Islet precursor cell (in vitro differentiated cells): ENCODE measurements around the gene NFKBIE.

ENCODE experiments used
- DNase-seq: peaks from one replicate; pipeline ENCODE4 v3.0.0-alpha.2; 2018

The NFKBIE gene

DNA sequence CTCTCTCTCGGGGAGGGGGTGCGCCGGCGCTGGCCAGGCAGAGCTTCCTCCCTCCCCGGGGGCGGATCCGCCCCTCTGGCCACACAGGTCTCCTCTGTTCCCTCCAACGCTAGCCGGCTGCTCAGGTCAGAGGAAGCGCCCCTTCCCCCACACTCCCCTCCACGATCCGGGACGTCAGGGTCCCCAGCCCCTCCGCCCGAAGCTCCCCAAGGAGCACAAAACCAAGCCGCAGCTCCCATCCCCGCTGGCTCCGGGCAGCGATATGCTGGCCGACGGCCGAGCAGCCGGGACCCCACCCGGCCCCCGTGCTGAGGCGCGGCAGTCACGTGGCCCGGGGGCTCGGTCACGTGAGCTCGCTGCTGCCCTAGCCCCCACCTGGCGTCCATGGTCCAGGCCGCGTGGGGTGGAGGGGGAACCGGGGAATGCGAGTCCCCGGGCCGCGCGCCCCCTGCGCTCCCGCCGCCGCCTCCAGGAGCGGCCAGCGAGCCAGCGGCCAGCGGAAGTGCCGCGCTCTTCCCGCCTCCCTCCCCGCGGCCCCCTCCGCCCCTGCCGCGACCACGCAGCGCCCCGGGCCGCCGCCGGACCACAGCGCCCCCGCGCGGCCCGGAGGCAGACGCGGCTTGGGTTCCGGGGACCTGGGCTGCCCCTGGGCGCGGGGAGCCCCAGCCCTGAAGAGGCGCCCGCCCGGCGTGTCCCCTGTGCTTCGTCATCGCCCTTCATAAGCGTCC lies 8.2 kb downstream of the NFKBIE start, which contains the start of gene SLC35B2:
SLC35B2 (minus strand) TSS at position 504 of the 728 bp plus-strand sequence; CDS start at position 386, 118 bp downstream.
- DNase-seq, result peak; percentile 93

- DNase-seq, result no peak
These were observed 8.7 kb downstream of the NFKBIE start for GRCh38 chr6:44256775-44257024.

DNA sequence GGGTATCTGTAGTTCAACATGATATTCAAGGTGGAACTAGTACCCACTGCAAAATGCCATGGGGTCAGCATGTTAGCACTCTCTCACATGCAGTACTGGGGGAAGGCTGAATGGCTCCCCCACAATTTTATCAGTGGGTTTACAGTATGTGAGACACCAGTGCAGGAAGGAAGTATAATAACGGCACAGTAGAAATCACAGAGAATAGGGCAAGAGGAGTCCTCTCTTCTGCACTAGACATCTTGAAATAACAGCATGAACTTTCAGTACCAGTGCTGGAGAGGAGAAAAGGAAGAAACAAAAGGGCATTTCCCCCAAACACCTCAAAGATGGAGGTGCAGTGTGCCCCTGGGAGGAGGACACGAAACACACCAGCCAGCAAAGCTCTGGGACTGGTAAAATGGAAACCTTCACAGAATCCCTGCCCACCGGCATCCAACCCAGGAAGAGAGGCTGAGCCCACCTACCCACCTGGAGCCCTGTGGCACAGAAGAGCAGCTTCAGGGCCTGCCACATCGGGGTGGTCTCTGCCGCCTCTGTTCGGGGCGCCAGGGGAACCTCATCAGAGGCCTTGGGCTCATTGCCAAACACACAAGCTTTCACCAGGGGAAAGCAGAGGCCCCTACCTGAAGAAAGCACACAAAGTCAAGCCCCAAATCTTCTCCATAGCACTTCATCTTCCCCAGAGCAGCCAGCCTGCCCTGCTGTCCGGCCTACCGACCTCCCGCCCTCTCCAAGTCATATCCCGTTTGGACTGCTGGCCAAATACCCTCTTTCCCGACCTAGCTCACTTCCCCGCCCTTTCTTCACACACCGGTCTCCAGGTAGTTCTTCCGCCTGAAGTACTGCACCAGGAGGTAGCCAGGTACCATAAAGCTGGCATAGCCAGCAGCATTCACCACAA lies 9.2 kb downstream of the NFKBIE start:
- peak; percentile 73 for DNase-seq

DNA sequence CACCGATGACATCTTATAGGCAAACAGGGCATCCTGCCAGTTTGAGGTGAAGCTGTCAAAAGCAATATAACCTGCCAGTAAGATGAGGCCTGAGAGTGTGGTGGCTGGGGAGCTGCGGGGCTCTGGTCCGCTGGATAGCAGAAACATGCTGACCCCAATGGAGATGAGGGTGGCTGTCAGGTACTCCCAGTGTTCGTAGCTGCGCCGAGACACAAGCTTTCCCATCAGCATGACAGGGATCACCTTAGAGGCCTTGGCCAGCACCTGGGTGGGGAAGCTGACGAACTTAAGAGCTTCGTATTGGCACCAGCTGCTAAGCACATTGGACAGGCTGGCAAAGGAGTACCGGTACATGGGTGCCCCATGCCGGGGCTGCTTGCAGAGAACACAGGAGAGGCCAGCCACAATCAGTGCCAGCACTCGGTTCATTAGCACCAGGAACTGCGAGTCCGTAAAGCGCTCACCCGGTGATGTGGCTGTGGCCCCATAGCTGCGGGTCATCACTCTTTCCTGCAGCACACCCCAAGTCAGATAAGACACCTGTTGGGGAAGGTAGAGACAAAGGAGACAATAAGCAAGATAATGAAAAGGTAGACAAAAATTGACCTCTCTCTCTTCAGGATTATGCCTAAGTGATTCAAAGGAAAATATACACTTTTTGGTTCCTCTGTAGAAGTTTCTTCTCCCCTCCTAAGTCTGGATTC lies 10.1 kb downstream of the NFKBIE start:
- DNase-seq, result no peak

DNA sequence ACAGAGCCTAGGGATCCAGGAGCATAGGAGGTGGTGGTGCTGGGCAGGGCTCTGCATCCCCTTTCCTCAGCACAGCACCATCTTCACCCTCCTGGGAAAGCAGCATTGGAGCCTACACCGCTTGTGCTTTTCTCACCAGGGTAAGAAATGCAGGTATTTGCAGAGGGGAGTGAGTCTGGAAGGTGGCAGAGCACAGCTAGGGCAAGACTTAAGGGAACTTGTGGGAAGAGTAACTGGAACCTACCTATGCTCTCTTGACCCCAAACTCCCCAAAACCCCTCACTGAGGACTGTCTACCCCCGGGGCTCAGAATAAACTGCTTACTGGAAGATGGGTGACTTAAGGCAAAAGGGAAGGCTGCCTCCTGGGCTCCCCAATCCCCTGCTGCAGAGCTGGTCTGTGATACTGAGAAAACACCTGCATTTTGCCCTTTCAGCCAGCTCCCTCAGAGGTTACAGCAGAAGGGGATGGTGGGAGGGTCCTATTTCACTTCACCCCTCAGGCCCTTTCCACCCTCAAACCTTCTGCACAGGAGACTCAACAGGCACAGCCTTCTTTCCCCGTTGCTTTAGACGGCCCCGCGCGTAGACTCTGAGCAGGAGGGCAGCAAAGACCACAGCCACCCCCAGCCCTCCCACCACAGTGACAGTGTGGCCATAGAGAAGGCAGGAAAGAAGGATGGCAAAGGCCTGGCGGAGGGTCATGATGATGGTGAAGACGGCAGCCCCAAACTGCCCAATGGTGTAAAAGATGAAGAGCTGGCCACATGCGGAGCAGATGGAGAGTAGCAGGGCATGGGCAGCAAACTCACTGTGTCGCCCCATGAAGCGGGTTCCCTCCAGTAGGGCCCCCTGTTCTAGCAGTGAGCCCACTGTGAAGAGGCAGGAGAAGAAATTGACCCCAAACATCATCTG lies 10.9 kb downstream of the NFKBIE start:
- no peak for DNase-seq

DNA sequence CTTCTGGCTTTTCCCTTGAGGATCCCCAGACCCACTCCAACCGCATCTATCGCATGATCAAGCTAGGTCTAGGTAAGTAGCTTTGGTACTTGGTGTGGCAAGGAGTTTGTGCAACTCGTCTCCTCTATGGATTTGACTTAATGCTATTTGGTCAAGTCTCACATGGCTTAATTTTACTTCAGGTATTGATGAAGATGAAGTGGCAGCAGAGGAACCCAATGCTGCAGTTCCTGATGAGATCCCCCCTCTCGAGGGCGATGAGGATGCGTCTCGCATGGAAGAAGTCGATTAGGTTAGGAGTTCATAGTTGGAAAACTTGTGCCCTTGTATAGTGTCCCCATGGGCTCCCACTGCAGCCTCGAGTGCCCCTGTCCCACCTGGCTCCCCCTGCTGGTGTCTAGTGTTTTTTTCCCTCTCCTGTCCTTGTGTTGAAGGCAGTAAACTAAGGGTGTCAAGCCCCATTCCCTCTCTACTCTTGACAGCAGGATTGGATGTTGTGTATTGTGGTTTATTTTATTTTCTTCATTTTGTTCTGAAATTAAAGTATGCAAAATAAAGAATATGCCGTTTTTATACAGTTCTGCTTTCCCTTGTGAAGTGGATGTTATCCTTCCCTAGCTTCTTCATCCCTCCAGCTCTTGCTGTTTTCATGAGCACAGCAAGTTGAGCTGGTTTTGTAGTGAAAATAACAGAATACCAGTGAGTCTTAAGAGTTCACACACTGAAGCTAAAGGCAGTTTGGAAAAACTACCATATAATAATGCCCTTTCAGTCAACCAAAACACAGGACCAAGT lies 11.8 kb downstream of the NFKBIE start:
- DNase-seq, result peak; percentile 80

- no peak for DNase-seq
These were observed 13.5 kb downstream of the NFKBIE start for GRCh38 chr6:44251576-44252524.

DNA sequence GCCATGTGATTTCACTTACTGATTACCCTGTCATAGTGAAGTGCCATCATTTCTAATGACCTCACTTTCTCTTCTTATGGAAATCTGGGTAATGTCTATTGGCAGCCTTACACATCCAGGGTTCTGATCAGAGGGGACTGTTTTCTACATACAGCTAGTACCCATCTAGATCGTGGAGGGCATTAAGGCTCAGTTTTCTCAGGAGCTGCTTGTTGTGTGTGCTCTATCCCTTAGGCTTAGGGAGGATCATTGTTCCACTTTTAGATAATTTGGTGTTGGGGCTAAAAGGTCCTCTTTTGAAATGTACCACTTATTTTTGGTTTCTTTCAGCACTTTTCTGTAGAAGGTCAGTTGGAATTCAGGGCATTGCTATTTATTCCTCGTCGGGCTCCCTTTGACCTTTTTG lies 14.6 kb downstream of the NFKBIE start:
- DNase-seq, result no peak

GRCh38 chr6:44250067-44250717 lies 15.2 kb downstream of the NFKBIE start:
- no peak for DNase-seq

- DNase-seq, result no peak
These were observed 16.1 kb downstream of the NFKBIE start for GRCh38 chr6:44249082-44249748.

DNA sequence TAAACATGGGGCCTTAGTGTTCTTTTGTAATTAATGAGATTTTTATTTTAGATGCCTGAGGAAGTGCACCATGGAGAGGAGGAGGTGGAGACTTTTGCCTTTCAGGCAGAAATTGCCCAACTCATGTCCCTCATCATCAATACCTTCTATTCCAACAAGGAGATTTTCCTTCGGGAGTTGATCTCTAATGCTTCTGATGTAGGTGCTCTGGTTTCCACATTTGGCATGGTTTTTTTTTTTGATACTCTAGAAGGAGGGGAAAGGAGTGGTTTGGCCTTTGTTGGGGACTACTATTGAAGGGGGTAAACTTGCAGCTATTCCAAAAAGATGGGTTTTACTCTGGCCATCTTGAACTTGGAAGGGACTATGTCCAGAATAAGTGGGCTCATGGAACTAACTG lies 16.8 kb downstream of the NFKBIE start:
- no peak for DNase-seq

- peak; percentile 65 for DNase-seq
These were observed 17.7 kb downstream of the NFKBIE start for GRCh38 chr6:44247338-44248302.

GRCh38 chr6:44246663-44247337 lies 18.6 kb downstream of the NFKBIE start, which contains the start of gene HSP90AB1:
HSP90AB1 (plus strand) TSS chr6:44247101; CDS start chr6:44248630, 1,529 bp downstream.
- peak; percentile 99 for DNase-seq

DNA sequence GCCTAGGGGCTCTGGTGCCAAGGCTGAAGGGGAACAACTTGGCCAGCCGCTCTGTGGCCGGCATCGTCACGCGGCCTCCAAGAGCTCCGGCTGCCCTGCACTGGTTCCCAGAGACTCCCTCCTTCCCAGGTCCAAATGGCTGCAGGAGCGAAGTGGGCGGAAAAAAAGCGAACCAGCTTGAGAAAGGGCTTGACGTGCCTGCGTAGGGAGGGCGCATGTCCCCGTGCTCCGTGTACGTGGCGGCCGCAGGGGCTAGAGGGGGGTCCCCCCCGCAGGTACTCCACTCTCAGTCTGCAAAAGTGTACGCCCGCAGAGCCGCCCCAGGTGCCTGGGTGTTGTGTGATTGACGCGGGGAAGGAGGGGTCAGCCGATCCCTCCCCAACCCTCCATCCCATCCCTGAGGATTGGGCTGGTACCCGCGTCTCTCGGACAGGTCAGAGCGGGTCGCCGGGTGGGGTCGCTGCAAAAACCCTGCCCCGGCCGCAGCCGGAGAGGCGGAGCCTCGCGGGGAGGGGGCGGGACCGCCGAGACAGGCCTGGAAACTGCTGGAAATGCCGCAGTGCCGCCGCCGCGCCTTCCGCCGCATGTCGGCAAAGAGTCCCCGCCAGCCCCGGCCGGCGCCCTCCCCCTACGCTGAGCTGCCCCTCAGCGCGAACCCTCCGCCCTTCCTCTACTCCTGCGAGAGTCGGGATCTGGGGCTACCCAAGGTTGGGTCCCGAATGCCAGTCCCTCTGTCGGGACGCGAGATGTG lies 19.3 kb downstream of the NFKBIE start:
- DNase-seq, result peak; percentile 98

DNA sequence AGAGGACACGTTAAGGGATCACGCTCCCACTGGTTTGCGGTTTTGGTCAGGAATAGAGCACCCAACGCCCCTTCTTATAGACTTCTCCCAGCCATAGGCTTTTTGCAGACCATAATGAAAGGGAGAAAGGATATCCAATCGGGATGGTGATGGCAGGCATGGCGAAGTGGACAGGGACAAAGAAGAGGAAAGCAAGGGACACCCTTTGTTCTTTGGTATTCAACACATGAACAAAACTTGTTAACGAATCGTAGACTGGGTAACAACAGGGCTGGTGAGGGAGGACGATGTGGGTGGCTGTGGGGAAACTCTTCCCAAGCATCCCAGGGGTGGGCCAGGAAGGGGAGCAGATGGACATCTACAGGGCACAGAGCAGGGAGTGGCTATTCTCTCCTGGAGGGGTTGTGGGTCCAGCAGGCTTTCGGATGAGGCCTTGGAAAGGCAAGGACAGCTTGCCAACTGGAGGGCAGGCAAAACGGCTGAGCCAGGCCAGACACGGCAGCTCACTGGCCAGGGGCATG lies 19.9 kb downstream of the NFKBIE start:
- DNase-seq, result peak; percentile 40

DNA sequence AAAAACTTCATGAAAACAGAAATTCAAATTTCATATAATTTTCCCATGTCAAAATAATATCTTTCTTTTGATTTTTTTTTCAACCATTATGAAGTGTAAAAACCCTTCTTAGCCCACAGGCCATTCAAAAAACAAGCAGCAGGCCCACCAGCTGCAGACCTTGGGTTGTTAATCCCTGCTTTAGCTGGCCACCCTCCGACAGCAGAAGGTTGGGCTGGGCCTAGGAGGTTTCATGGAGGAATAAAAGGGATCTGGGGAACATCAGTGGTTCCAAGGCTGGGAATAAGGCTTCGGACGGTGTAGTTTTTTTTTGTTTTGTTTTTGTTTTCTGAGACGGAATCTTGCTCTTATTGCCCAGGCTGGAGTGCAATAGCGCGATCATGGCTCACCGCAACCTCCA lies 22.0 kb downstream of the NFKBIE start:
- no peak for DNase-seq
